MG63 (cell line): Measurements from ENCODE around the gene RBM17. TPM values are rescaled to one million over a fixed set of nuclear protein-coding genes. Genes with fewer than 3 reads are reported as not detected.
"Not testable (repeated sequence)": the region's sequence is repeated elsewhere in the genome, so short reads cannot be mapped to it uniquely, and the experiment has no call there.

ENCODE experiments used
- DNase-seq: peaks from one replicate; pipeline ENCODE4 v3.0.0-alpha.2; 2020
- H3K27me3 ChIP-seq: fragments of 250-450 bp; sonication (Bioruptor Pico); 2 replicates; pipeline ENCODE4 v1.5.1; 2020; ENCODE audit warnings: mild to moderate bottlenecking, moderate library complexity
- H3K36me3 ChIP-seq: fragments of 250-450 bp; sonication (Bioruptor Pico); 2 replicates; pipeline ENCODE4 v1.5.1; 2020; ENCODE audit warnings: mild to moderate bottlenecking, moderate library complexity
- H3K4me3 ChIP-seq: fragments of 250-450 bp; sonication (Bioruptor Pico); 2 replicates; pipeline ENCODE4 v1.5.1; 2020; ENCODE audit warnings: mild to moderate bottlenecking, moderate library complexity
- H3K9me3 ChIP-seq: fragments of 250-450 bp; sonication (Bioruptor Pico); 2 replicates; pipeline ENCODE4 v1.5.1; 2020; ENCODE audit warnings: mild to moderate bottlenecking, moderate library complexity
- total RNA-seq: library from RNA; depleted of rRNA; stranded (reverse); fragments of >200 nt; shearing (Covaris generic); gene quantifications from 2 replicates; pipeline ENCODE4 v1.2.3, GENCODE V29; 2014; ENCODE audit warnings: low replicate concordance

Gene RBM17
- total RNA-seq, 1 experiment from 2014 or later = 27.2 TPM

GRCh38 chr10:6052247-6053221 is 36.3 kb upstream of the RBM17 start:
- no peak for DNase-seq
- Histone ChIP-seq H3K27me3 (no peaks in the 10 kb centered on the region; the same call in 1 of the 2 replicates), H3K4me3 (no peak overlapping the region), H3K36me3 (no peaks in the 10 kb centered on the region), H3K9me3 (no peaks in the 10 kb centered on the region)

DNA sequence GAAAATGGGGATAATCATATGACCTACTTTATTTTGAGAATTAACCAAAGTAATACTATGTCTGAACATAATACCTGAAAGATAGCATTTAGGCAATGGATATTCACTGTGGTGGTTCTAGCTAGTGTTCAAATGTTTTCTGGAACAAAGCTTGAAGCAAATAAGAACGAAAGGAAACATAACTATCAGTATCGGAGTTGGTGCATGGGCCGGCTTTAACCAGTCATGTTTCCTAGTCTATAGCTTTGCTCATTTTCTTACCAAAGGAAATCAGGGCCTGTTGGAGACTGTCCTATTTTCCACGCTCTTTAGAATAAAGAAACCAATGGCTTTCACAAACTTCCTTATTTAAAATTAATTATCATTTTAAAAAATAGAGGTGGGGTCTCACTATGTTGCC is 35.5 kb upstream of the RBM17 start:
- peaks cover 1% of the 10 kb centered on the region; the same call in 1 of the 2 replicates for H3K27me3 ChIP-seq
- H3K36me3 ChIP-seq = no peaks in the 10 kb centered on the region
- H3K4me3 ChIP-seq = no peak overlapping the region
- no peaks in the 10 kb centered on the region for H3K9me3 ChIP-seq
- DNase-seq = no peak

DNA sequence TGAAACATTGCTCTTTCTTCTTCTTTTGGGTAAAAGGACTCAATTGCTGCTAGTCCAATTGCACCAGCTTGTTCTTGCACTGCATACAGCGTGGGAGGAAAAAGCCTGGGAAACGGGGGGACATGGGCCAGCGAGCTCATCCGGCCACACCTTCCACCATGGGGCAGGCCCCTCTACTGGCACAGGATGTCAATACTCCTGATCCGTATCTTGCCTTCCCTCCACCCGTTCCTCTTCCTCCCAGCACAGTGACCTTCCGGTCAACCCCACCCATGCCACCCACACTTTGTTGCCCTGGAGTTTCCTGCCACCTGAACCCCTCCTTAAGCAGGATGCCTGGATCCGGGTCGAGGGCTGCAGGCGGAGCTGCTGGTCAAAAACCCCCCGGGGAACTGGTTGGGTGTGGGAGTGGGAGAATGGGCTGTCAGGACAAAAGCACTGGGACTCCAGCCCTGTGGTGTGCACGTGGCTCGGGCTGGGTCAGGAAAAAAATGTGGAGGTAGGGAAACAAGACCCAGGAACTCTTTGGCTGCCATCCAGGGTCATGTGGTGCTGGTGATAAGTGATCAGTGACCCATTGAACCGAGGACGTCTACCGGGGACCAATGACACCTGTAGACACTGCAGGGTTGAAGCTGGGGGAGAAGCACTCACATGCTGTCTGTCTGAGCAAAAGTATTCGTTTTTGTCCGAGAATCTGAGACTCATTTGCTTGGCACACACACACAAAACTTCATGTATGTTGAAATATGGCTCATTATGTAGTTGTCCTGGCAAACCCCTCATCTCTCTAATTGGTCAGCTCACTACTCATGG is 34.8 kb upstream of the RBM17 start:
- no peaks in the 10 kb centered on the region for H3K36me3 ChIP-seq
- DNase-seq = no peak
- no peak overlapping the region for H3K4me3 ChIP-seq
- peaks cover 2% of the 10 kb centered on the region; the same call in 1 of the 2 replicates for H3K27me3 ChIP-seq
- H3K9me3 ChIP-seq = no peaks in the 10 kb centered on the region

DNA sequence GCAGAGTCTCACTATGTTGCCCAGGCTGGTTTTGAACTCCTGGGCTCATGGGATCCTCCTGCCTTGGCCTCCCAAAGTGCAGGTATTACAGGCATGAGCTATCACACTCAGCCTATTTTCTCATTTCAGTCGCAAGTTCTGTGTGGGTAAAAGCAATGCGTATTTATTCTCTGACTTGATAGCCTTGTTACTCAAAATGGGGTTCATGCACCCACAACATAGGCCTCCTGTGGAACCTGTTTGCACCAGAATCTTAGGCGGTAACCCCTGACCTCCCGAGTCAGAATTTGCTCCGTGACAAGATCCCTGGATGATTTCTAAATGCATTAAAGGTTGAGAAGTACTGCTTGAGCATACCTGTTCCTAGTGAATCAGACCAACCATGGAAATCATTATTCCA is 34.0 kb upstream of the RBM17 start:
- Histone ChIP-seq H3K4me3 (no peak overlapping the region), H3K36me3 (no peaks in the 10 kb centered on the region), H3K9me3 (no peaks in the 10 kb centered on the region), H3K27me3 (peaks cover 4% of the 10 kb centered on the region; the same call in 1 of the 2 replicates)
- DNase-seq = no peak

DNA sequence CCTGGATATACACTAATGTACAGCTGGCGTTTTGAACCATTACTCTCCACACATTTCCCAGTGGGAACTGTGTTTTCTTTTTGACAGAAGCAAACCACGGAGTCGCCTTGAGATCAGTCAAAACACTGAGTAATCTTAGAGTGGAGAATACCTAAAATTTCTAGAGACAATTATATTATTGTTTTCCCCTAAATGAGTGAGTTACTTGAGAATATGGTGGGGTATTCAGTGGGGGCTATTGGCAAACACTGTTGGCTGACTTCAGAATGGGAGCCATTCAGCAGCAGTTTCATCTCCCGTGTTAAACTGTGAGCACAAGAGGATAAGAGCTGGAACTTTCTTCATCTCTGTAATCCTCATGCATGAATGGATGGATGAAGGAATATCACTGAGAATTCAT is 32.9 kb upstream of the RBM17 start:
- Histone ChIP-seq H3K4me3 (no peak overlapping the region), H3K9me3 (no peaks in the 10 kb centered on the region), H3K36me3 (no peaks in the 10 kb centered on the region), H3K27me3 (peaks cover 4% of the 10 kb centered on the region)
- DNase-seq = no peak

- no peak for DNase-seq
- no peaks in the 10 kb centered on the region for H3K9me3 ChIP-seq
- no peak overlapping the region for H3K4me3 ChIP-seq
- peaks cover 4% of the 10 kb centered on the region for H3K27me3 ChIP-seq
- H3K36me3 ChIP-seq = no peaks in the 10 kb centered on the region
These were observed 32.3 kb upstream of the RBM17 start for GRCh38 chr10:6056411-6057135.

DNA sequence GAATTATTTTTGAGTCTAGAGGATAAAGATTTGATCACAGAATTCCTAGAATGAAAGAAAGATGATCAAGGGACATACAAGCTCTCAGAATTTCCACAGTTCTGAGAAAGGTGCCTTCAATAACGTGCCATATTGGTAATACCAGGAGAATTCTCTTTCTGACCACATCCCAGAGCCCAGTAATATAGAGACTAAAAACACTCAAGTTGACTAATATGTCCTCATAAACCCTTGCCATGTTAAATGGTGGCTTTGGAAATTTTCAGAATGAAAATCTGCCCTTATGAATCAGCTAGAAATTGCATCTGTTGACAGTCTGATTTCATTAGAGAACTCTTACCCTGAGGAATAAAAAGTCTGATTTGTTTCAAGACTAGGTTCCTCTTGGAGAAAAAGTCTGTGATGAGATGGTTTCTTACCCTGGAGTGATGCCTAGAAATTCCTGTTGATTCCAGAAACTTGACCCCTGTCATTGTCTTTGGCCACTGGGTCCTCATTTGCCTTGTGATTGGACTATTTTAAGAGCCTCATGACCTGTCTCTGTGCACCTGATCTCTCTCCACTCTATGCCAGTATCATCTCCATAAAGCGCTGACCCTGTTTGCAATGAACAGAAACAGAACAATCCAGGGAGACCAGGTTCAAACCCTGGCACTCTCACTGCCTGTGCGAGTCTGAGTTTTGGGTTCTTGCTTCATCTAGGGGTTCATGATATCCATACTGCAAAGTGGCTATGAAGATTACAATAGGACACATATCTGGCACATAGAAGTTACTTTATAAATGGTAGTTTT is 30.0 kb upstream of the RBM17 start:
- H3K27me3 ChIP-seq = peaks cover 4% of the 10 kb centered on the region
- H3K4me3 ChIP-seq = no peak overlapping the region
- DNase-seq = no peak
- no peaks in the 10 kb centered on the region for H3K36me3 ChIP-seq
- no peaks in the 10 kb centered on the region for H3K9me3 ChIP-seq

- H3K27me3 ChIP-seq = peaks cover 4% of the 10 kb centered on the region
- H3K9me3 ChIP-seq = no peaks in the 10 kb centered on the region
- DNase-seq = no peak
- H3K4me3 ChIP-seq = no peak overlapping the region
- H3K36me3 ChIP-seq = no peaks in the 10 kb centered on the region
These were observed 29.3 kb upstream of the RBM17 start for GRCh38 chr10:6059506-6059905.

- peaks cover 4% of the 10 kb centered on the region for H3K27me3 ChIP-seq
- no peaks in the 10 kb centered on the region for H3K9me3 ChIP-seq
- H3K4me3 ChIP-seq = no peak overlapping the region
- H3K36me3 ChIP-seq = no peaks in the 10 kb centered on the region
- DNase-seq = no peak
These were observed 27.8 kb upstream of the RBM17 start for GRCh38 chr10:6061056-6061455.

DNA sequence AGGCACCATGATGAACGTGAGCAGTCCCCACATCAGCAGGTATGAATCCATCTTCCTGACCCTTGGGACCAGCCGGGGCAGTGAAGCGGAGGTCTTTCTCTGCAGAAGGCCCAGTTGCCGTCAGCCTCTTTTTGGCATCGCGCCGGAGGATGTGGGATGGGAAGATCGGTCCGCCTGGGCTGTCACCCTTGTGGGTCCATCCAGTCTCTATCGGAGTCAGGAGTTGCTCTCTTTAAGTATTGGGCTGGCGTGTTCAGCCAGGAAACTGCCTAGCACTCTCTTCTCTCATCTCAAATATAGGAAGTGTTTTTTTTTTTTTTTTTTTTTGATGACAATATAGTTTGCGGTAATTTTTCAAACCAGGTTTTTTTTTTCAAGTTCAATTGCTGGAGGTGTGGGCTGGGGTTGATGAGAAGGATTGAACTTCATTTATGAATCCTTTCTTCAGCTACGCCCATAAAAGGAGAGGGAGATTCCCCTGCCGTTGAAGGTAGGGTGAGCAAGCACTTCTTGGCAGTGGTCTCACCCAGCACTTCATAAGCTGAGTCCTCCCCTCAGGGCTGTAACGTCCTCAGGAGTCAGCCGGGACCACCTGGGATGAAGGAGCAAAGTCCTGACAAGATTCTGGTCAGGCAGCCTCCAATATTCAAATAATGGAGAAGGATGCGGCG is 26.6 kb upstream of the RBM17 start, which contains the start of gene IL2RA:
IL2RA (minus strand) TSS at position 267 of the 671 bp plus-strand sequence; CDS start at position 51, 216 bp downstream.
- H3K4me3 ChIP-seq = no peak within 1 kb of the TSS
- no peaks in the 10 kb centered on the region for H3K36me3 ChIP-seq
- DNase-seq = no peak
- no peaks in the 10 kb centered on the region for H3K9me3 ChIP-seq
- peaks cover 4% of the 10 kb centered on the region for H3K27me3 ChIP-seq

GRCh38 chr10:6064119-6064518 is 24.7 kb upstream of the RBM17 start:
- no peaks in the 10 kb centered on the region for H3K9me3 ChIP-seq
- peaks cover 2% of the 10 kb centered on the region; the same call in 1 of the 2 replicates for H3K27me3 ChIP-seq
- H3K36me3 ChIP-seq = no peaks in the 10 kb centered on the region
- no peak overlapping the region for H3K4me3 ChIP-seq
- no peak for DNase-seq

- not testable (repeated sequence) for H3K4me3 ChIP-seq, H3K36me3 ChIP-seq, H3K27me3 ChIP-seq, H3K9me3 ChIP-seq, DNase-seq
These were observed 24.1 kb upstream of the RBM17 start for GRCh38 chr10:6064726-6065125.

- no peaks in the 10 kb centered on the region for H3K9me3 ChIP-seq
- H3K27me3 ChIP-seq = no peaks in the 10 kb centered on the region; the same call in 1 of the 2 replicates
- H3K36me3 ChIP-seq = no peaks in the 10 kb centered on the region
- H3K4me3 ChIP-seq = no peak overlapping the region
- DNase-seq = no peak
These were observed 23.4 kb upstream of the RBM17 start for GRCh38 chr10:6065406-6065805.

DNA sequence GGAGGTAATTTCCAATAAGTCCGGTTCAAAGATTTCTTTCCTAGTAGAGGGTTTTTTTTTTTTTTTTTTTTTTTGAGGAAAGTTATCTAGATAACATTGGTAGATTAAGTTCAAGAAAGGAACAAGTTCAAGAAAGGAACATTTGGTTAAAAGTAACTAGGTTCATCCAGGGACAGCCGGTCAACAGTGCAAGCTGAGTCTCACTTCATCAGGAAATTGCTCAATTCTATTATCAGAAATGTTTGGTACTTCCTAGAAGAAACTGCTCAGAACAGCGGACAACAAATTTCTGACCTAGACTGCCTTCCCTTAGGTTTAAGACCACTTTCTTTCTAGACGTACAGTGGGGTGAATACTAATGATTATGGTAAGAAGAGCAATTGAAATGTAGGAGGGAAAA is 23.0 kb upstream of the RBM17 start:
- Histone ChIP-seq H3K27me3 (no peaks in the 10 kb centered on the region), H3K9me3 (no peaks in the 10 kb centered on the region), H3K4me3 (no peak overlapping the region), H3K36me3 (no peaks in the 10 kb centered on the region)
- no peak for DNase-seq

DNA sequence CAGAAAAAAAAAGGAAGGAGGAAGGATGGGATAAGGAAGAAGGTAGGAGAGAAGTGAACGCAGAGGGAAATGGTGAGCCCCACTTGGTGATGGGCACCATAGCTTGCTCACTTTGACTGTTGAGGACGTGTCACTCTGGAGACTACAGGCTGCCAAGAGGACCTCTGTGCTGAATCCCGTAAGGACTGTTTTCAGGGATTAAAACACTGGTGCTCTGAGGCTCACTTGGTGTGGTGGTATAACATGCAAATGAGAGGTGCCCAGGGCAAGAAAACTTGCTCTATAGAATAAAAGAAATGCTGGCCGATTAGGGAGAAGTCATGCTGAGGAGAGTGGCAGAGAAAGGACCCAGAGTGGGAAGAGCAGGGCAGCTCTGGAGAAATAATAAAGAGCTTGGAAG is 21.4 kb upstream of the RBM17 start:
- H3K9me3 ChIP-seq = no peaks in the 10 kb centered on the region
- no peak overlapping the region for H3K4me3 ChIP-seq
- no peaks in the 10 kb centered on the region for H3K36me3 ChIP-seq
- DNase-seq = no peak
- no peaks in the 10 kb centered on the region for H3K27me3 ChIP-seq
